WI38 (cell line): ENCODE results near the gene SH3GL1.

ENCODE experiments used
- H3K4me3 ChIP-seq: 2 replicates; pipeline ENCODE4 v1.5.1; 2011; ENCODE audit warnings: low read depth, mild to moderate bottlenecking, control low read depth, low read length
- CTCF ChIP-seq: IDR thresholded peaks from 2 replicates; pipeline ENCODE4 v1.5.1; 2012; ENCODE audit warnings: low read depth, mild to moderate bottlenecking, control low read depth, low read length

SH3GL1 gene

GRCh38 chr19:4376991-4377781, 23.2 kb downstream of the SH3GL1 start:
- H3K4me3 ChIP-seq: no peak overlapping the region
- no peak for TF ChIP-seq CTCF

- no peak overlapping the region for H3K4me3 ChIP-seq
These were observed 23.7 kb downstream of the SH3GL1 start for GRCh38 chr19:4376671-4376990.

GRCh38 chr19:4376028-4376670, 24.2 kb downstream of the SH3GL1 start:
- H3K4me3 ChIP-seq: no peak overlapping the region
- TF ChIP-seq CTCF: no peak

More at GRCh38 chr19:4376671-4376990, 23.7 kb downstream of the SH3GL1 start:
- no peak for TF ChIP-seq CTCF

GRCh38 chr19:4375164-4376027, 25.0 kb downstream of the SH3GL1 start:
- H3K4me3 ChIP-seq: no peak overlapping the region
- TF ChIP-seq CTCF: peak; percentile 43

- peak overlapping the region; percentile 8; the same call in 1 of the 2 replicates for H3K4me3 ChIP-seq
- TF ChIP-seq CTCF: no peak
These were observed 25.7 kb downstream of the SH3GL1 start for GRCh38 chr19:4374498-4375163.

GRCh38 chr19:4373601-4374497, 26.5 kb downstream of the SH3GL1 start:
- no peak for TF ChIP-seq CTCF
- peak overlapping the region; percentile 8; the same call in 1 of the 2 replicates for H3K4me3 ChIP-seq
